Activated B cell treated with CpG ODN at 0.5 μM for 24 hours (primary cell): ENCODE results near the gene CCDC38. TPM values are rescaled to one million over a fixed set of nuclear protein-coding genes. Genes with fewer than 3 reads are reported as not detected.
"Not testable (repeated sequence)": the region's sequence is repeated elsewhere in the genome, so short reads cannot be mapped to it uniquely, and the experiment has no call there.

Experiments
- ATAC-seq: fragments of 200-7000 bp; cut with Tn5 transposase; one replicate; pipeline ENCODE4 v1.10.0; 2021; ENCODE audit warnings: low read depth, mild to moderate bottlenecking, moderate library complexity
- CTCF ChIA-PET: fragments of 350-600 bp; sonication (Branson Sonifier 250); formaldehyde crosslinking; loops from one replicate; lab custom pipeline; 2021; ENCODE audit warnings: antibody characterized with exemption; lab: Charles Lee
- POLR2A ChIA-PET: fragments of 350-600 bp; sonication (Branson Sonifier 250); formaldehyde crosslinking; loops from one replicate; lab custom pipeline; 2021; ENCODE audit warnings: antibody characterized with exemption; lab: Charles Lee
- DNase-seq: peaks from one replicate; pipeline ENCODE4 v3.0.0; 2022
- H3K27ac Mint-ChIP-seq: one replicate; pipeline ENCODE4 v1.8.0; 2020; ENCODE audit warnings: mixed read lengths
- H3K27me3 Mint-ChIP-seq: one replicate; pipeline ENCODE4 v1.8.0; 2021; ENCODE audit warnings: mixed read lengths
- H3K36me3 Mint-ChIP-seq: one replicate; pipeline ENCODE4 v1.8.0; 2021; ENCODE audit warnings: low read depth, mixed read lengths
- H3K4me1 Mint-ChIP-seq: one replicate; pipeline ENCODE4 v1.8.0; 2021; ENCODE audit warnings: mixed read lengths
- H3K4me3 Mint-ChIP-seq: one replicate; pipeline ENCODE4 v1.8.0; 2020; ENCODE audit warnings: mild to moderate bottlenecking, mixed read lengths
- H3K9me3 Mint-ChIP-seq: one replicate; pipeline ENCODE4 v1.8.0; 2020; ENCODE audit warnings: mixed read lengths
- CTCF ChIP-seq: fragments of 200-600 bp; IDR thresholded peaks from one replicate; pipeline ENCODE4 v1.8.0; 2022; ENCODE audit warnings: antibody characterized with exemption, mild to moderate bottlenecking
- intact Hi-C: fragments of 100-400 bp; cut with micrococcal nuclease; formaldehyde crosslinking; loops from one replicate; pipeline ENCODE4 v1.15.1; 2024
- total RNA-seq: library from RNA; stranded (reverse); gene quantifications from 2 replicates; pipeline ENCODE4 v1.2.3, GENCODE V29; 2022

Gene CCDC38
- total RNA-seq, 1 donor from 2014 or later, result 0.09 TPM

- intact Hi-C loops, result no loop called here
- ATAC-seq (no peak), DNase-seq (no peak)
- H3K36me3 Mint-ChIP-seq, result peaks cover 2% of the 10 kb centered on the region
- H3K27me3 Mint-ChIP-seq, result no peaks in the 10 kb centered on the region
- H3K27ac Mint-ChIP-seq, result no peak overlapping the region
- TF ChIP-seq CTCF, result no peak
- H3K4me3 Mint-ChIP-seq, result no peak overlapping the region
- CTCF ChIA-PET, result no interaction called here
- POLR2A ChIA-PET, result interaction anchor here (0.7 to 1.0 kb wide), 2 partner anchors 18 to 35 kb away, joined by 3 to 4 read pairs; no protein-coding TSS in a partner anchor
- no peaks in the 10 kb centered on the region for H3K4me1 Mint-ChIP-seq
- H3K9me3 Mint-ChIP-seq, result no peaks in the 10 kb centered on the region
Observed at GRCh38 chr12:95972832-95973456, 30.5 kb upstream of the CCDC38 start.

- Mint-ChIP-seq H3K27ac (no peak overlapping the region), H3K36me3 (peaks cover 4% of the 10 kb centered on the region), H3K4me1 (no peaks in the 10 kb centered on the region), H3K27me3 (no peaks in the 10 kb centered on the region), H3K9me3 (no peaks in the 10 kb centered on the region), H3K4me3 (no peak overlapping the region)
- intact Hi-C loops, result no loop called here
- TF ChIP-seq CTCF, result no peak
- ChIA-PET CTCF (no interaction called here), POLR2A (no interaction called here)
- no peak for DNase-seq
- ATAC-seq, result no peak
Observed at GRCh38 chr12:95970905-95971304, 28.5 kb upstream of the CCDC38 start.

GRCh38 chr12:95969116-95969515 is 26.7 kb upstream of the CCDC38 start:
- H3K36me3 Mint-ChIP-seq, H3K27ac Mint-ChIP-seq, ATAC-seq, H3K4me1 Mint-ChIP-seq, CTCF ChIA-PET, H3K27me3 Mint-ChIP-seq, H3K9me3 Mint-ChIP-seq, DNase-seq, intact Hi-C loops, POLR2A ChIA-PET, H3K4me3 Mint-ChIP-seq: not testable (repeated sequence)

- ATAC-seq (no peak), DNase-seq (no peak)
- peaks cover 4% of the 10 kb centered on the region for H3K36me3 Mint-ChIP-seq
- H3K4me3 Mint-ChIP-seq, result no peak overlapping the region
- H3K9me3 Mint-ChIP-seq, result no peaks in the 10 kb centered on the region
- H3K4me1 Mint-ChIP-seq, result no peaks in the 10 kb centered on the region
- CTCF ChIA-PET, result no interaction called here
- intact Hi-C loops, result no loop called here
- TF ChIP-seq CTCF, result no peak
- no peak overlapping the region for H3K27ac Mint-ChIP-seq
- POLR2A ChIA-PET, result no interaction called here
- H3K27me3 Mint-ChIP-seq, result no peaks in the 10 kb centered on the region
Observed at GRCh38 chr12:95967301-95967700, 24.9 kb upstream of the CCDC38 start.

- ATAC-seq (no peak), DNase-seq (no peak)
- ChIA-PET CTCF (interaction anchor here (1.1 kb wide), 1 partner anchor 47 kb away, joined by 4 read pairs; no protein-coding TSS in a partner anchor), POLR2A (no interaction called here)
- no peaks in the 10 kb centered on the region for H3K9me3 Mint-ChIP-seq
- H3K4me3 Mint-ChIP-seq, result no peak overlapping the region
- intact Hi-C loops, result no loop called here
- peaks cover 4% of the 10 kb centered on the region for H3K36me3 Mint-ChIP-seq
- no peaks in the 10 kb centered on the region for H3K27me3 Mint-ChIP-seq
- H3K4me1 Mint-ChIP-seq, result no peaks in the 10 kb centered on the region
- H3K27ac Mint-ChIP-seq, result no peak overlapping the region
- no peak for TF ChIP-seq CTCF
Observed at GRCh38 chr12:95966287-95966870, 24.0 kb upstream of the CCDC38 start.
